GM12891 (cell line): ENCODE measurements around the gene SIAH1.
A peak's percentile ranks its signal among the peaks of the same experiment; 100 is the strongest.
"Not testable (repeated sequence)": the region's sequence is repeated elsewhere in the genome, so short reads cannot be mapped to it uniquely, and the experiment has no call there.

Source experiments
- DNase-seq: peaks from one replicate; pipeline ENCODE4 v3.0.0; 2011; ENCODE audit warnings: low spot score; ENCODE audit not compliant: insufficient read length
- FAIRE-seq: peaks from 2 replicates; lab custom pipeline; 2011; peaks lifted over from hg19 to GRCh38; lab: Jason Lieb, UNC
- PAX5 ChIP-seq: IDR thresholded peaks from 2 replicates; pipeline ENCODE4 v1.6.1; 2011; ENCODE audit warnings: low read length, moderate library complexity, mild to moderate bottlenecking; ENCODE audit not compliant: insufficient read depth, severe bottlenecking
- POLR2A ChIP-seq: IDR thresholded peaks from 2 replicates; pipeline ENCODE4 v1.6.1; 2011; ENCODE audit warnings: low read depth, low read length, control low read depth
- POLR2AphosphoS5 ChIP-seq: IDR thresholded peaks from 2 replicates; pipeline ENCODE4 v1.6.1; 2011; ENCODE audit warnings: low read depth, low read length, control low read depth
- POU2F2 ChIP-seq: IDR thresholded peaks from 2 replicates; pipeline ENCODE4 v1.6.1; 2011; ENCODE audit warnings: low read depth, mild to moderate bottlenecking, control low read depth, low read length, moderate library complexity
- SPI1 ChIP-seq: IDR thresholded peaks from 2 replicates; pipeline ENCODE4 v1.6.1; 2011; ENCODE audit warnings: low read depth, low read length, control low read depth
- TAF1 ChIP-seq: IDR thresholded peaks from 2 replicates; pipeline ENCODE4 v1.6.1; 2011; ENCODE audit warnings: low read depth, low read length, control low read depth

The SIAH1 gene

GRCh38 chr16:48421741-48422140 lies 36.5 kb upstream of the SIAH1 start:
- no peak for TF ChIP-seq TAF1
- TF ChIP-seq POLR2AphosphoS5: no peak
- TF ChIP-seq SPI1: no peak
- no peak for TF ChIP-seq POU2F2
- no peak for TF ChIP-seq POLR2A
- TF ChIP-seq PAX5: no peak
- DNase-seq (no peak), FAIRE-seq (no peak)

DNA sequence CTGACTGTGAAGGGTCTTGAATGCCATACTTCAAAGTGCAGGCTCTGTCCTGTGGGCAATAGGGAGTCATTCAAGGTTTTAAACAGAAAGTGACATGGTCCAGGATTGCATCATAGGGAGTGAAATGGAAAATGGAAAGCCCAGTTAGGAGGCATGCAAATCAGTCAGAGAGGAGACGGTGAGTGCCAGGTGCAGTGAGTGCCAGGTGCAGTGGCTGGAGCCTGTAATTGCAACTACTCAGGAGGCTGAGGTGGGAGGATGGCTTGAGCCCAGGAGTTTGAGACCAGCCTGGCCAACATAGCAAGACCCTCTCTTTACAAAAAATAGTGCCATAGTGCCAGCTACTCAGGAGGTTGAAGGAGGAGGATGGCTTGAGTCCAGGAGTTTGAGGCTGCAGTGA lies 35.2 kb upstream of the SIAH1 start:
- no peak for DNase-seq
- TF ChIP-seq POLR2A (no peak), TAF1 (no peak), POLR2AphosphoS5 (no peak), POU2F2 (no peak), SPI1 (no peak), PAX5 (no peak)
- no peak for FAIRE-seq

DNA sequence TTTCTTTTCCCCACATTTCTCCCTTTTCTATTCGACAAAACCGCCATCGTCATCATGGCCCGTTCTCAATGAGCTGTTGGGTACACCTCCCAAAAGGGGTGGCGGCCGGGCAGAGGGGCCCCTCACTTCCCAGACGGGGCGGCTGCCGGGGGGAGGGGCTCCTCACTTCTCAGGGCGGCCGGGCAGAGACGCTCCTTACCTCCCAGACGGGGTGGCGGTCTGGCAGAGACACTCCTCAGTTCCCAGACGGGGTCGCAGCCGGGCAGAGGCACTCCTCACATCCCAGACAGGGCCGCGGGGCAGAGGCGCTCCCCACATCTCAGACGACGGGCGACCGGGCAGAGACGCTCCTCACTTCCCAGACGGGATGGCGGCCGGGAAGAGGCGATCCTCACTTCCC lies 31.4 kb upstream of the SIAH1 start:
- FAIRE-seq, DNase-seq: not testable (repeated sequence)

- FAIRE-seq (no peak), DNase-seq (no peak)
- TF ChIP-seq SPI1 (no peak), TAF1 (no peak), POLR2A (no peak), POLR2AphosphoS5 (no peak), PAX5 (no peak), POU2F2 (no peak)
Observed at GRCh38 chr16:48413272-48413671, 28.1 kb upstream of the SIAH1 start.

DNA sequence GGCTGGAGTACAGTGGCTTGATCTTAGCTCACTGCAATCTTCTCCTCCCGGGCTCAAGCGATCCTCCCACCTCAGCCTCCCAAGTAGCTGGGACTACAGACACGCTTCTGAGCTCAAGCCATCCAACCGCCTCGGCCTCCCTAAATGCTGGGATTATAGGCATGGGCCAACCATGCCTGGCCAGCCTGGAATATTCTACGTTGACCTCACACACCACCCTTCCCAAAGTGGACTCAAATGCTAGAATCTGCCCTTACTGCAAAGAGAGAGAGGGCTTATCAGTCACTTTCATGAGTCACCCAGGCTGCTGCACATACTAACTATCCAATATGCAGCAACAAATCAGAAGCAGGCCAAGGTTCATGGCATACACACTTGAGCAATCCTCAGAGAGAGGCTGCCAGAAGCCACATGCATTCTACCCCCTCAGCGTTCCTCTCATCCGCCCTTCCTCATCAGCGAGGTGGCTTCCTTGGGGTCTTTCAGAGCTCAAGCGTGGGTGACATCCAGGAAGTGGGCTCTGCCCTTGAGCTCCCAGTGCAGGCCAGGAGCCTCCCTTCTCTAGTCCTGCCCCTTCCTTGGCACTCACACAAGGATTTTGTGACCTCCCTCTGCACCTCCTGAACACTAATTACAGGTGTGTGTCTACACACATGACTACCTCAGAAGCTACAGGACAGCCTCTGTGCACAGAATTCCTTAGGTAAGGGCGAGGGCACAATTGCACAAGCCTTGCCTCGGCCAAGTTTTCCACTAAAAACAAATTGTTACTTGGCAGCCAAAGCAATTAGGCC lies 24.8 kb upstream of the SIAH1 start:
- DNase-seq: no peak
- no peak for FAIRE-seq
- TF ChIP-seq POLR2A: no peak
- no peak for TF ChIP-seq SPI1
- TF ChIP-seq TAF1: no peak
- TF ChIP-seq POU2F2: no peak

DNA sequence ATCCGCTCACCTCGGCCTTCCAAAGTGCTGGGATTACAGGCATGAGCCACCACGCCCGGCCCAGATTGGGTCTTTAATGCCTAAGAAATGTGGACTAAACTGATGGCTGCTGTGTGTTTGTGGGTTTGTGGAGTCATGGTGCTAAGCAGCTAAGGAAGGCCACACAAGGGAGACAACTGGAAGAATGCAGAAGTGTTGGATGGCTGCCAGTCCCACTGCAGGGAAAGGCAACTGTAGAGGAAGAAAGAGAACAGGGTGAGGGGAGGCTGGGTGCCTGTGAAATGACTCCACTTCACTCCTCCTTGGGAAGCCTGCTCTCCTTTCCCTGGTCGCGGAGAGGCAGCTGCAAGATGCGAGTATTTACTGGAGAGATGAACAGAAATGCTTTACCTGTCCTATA lies 23.5 kb upstream of the SIAH1 start:
- FAIRE-seq (no peak), DNase-seq (no peak)
- TF ChIP-seq SPI1 (no peak), POLR2AphosphoS5 (no peak), PAX5 (no peak), POLR2A (no peak), POU2F2 (no peak), TAF1 (no peak)

- TF ChIP-seq POLR2AphosphoS5 (no peak), POU2F2 (no peak), PAX5 (no peak), POLR2A (no peak), TAF1 (no peak), SPI1 (no peak)
- DNase-seq: no peak
- FAIRE-seq: no peak
Observed at GRCh38 chr16:48405907-48406306, 20.7 kb upstream of the SIAH1 start.

DNA sequence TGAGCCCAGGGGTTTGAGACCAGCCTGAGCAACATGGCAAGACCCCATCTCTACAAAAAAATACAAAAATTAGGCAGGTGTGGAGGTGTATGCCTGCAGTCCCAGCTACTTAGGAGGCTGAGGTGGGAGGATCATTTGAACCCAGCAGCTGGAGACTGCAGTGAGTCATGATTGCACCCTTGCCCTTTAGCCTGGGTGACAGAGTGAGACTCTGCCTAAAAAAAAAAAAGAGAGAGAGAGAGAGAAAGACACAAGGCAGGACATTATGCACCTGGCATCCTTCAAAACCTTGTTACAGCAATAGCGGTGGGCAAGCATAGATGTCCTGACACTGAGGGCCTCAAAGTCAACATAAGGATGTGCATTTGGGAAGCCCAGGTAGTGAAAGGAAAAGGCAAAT lies 19.9 kb upstream of the SIAH1 start:
- FAIRE-seq: no peak
- no peak for TF ChIP-seq PAX5
- no peak for TF ChIP-seq POLR2A
- no peak for TF ChIP-seq TAF1
- TF ChIP-seq SPI1: no peak
- no peak for TF ChIP-seq POU2F2
- no peak for TF ChIP-seq POLR2AphosphoS5
- DNase-seq: no peak

GRCh38 chr16:48402547-48402946 lies 17.3 kb upstream of the SIAH1 start:
- not testable (repeated sequence) for DNase-seq, FAIRE-seq

GRCh38 chr16:48395375-48395774 lies 10.2 kb upstream of the SIAH1 start:
- TF ChIP-seq PAX5 (no peak), SPI1 (no peak), POU2F2 (no peak), POLR2AphosphoS5 (no peak), TAF1 (no peak), POLR2A (no peak)
- DNase-seq: no peak
- FAIRE-seq: peak; percentile 31
